ENCODE measurements around the gene TRAF1. TPM values are rescaled to one million over a fixed set of nuclear protein-coding genes. Genes with fewer than 3 reads are reported as not detected.

The TRAF1 gene
- total RNA-seq, 5 donors from 2014 or later (not counting 1 experiment from before 2014, with no cell fraction given), result 67.6 to 170 (median 157) TPM

DNA sequence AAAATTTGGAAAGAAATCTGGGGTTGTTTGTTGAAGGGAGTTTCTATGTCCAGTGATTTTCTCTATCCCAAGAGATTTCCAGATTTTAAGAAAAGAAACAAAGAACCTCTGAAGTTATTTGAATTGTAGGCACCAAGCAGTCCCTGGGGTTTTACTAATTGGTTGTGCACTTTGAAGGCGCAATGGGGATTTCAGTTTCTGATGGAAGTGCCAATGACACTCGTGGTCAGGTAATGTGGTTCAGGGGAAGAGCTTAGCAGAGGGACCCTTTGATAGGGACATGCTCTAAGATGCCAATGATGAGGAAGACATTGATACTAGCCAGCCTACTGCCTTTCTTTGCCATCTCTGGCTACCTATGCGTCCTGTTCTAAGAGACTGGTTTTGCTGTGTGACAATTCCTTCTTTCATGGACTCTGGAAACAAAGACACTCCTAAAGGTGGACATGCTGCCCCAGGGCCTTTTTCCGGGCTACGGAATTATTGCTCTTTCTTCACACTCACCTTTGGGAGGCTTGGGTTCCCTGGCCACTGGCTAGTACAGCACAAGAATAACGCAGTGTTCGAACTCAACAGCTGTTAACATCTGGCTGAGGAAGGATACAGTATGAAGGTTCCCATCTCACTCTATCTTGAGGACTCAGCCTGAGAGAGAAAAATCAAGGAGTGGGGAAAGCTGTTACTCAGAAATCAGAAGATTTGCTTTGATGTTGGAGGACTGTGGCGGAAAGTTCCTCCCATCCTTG, 6.9 kb upstream of the TRAF1 start:
- H3K4me1 ChIP-seq (ENCODE audit: control insufficient read depth in 1 of 2, extremely low read depth in 1 of 2, insufficient read depth in 2 of 2, low read length in 2 of 2), result peaks cover 59 to 77% of the 10 kb centered on the region in 2 experiments
- Mint-ChIP-seq H3K9me3 (no peaks in the 10 kb centered on the region), H3K4me3 (peak overlapping the region in 1 of 3 donors; percentile 34), H3K36me3 (no peaks in the 10 kb centered on the region), H3K27me3 (no peaks in the 10 kb centered on the region), H3K4me1 (peaks cover 76 to 84% (median 79%) of the 10 kb centered on the region in 3 donors), H3K27ac (peak overlapping the region; percentile 100)
- H3K9me3 ChIP-seq, result no peaks in the 10 kb centered on the region
- H3K27ac ChIP-seq (ENCODE audit: low read length), result peak overlapping the region; percentile 99
- 67% methylated on average over 3 of the region's 8 CpGs for WGBS (ENCODE audit: insufficient coverage)
- POLR2A ChIA-PET, result no interaction called here
- CTCF ChIA-PET, result interaction anchor here (0.7 to 2.7 kb wide), 5 partner anchors 16 to 87 kb away, joined by 3 to 31 read pairs (median 4); partner anchors contain the start of gene PHF19 (in 1 of the 2)
- DNase-seq (peak in 1 of 35 experiments; percentile 37), ATAC-seq (replicated peaks in 1 of 4) (no peak)
- H3K4me3 ChIP-seq (ENCODE audit: control insufficient read depth in 1 of 2, extremely low read depth in 1 of 2, low read length in 1 of 2), result no peak overlapping the region
- H3K27me3 ChIP-seq (replicated peaks in 1 of 2; ENCODE audit: control insufficient read depth in 2 of 2, extremely low read depth in 1 of 2, insufficient read depth in 2 of 2, low read length in 1 of 2), result no peaks in the 10 kb centered on the region
- H3K36me3 ChIP-seq (ENCODE audit: control insufficient read depth in 2 of 2, extremely low read depth in 1 of 2, insufficient read depth in 1 of 2, low read length in 1 of 2), result no peaks in the 10 kb centered on the region

- DNase-seq (peak in 1 of 35 experiments; percentile 46), ATAC-seq (replicated peaks in 1 of 4) (peak in 1 of 4 experiments; percentile 0)
- Histone ChIP-seq H3K36me3 (ENCODE audit: control insufficient read depth in 2 of 2, extremely low read depth in 1 of 2, insufficient read depth in 1 of 2, low read length in 1 of 2) (no peaks in the 10 kb centered on the region), H3K4me1 (ENCODE audit: control insufficient read depth in 1 of 2, extremely low read depth in 1 of 2, insufficient read depth in 2 of 2, low read length in 2 of 2) (peaks cover 65 to 87% of the 10 kb centered on the region in 2 experiments), H3K27ac (ENCODE audit: low read length) (peak overlapping the region; percentile 99), H3K9me3 (no peaks in the 10 kb centered on the region), H3K27me3 (replicated peaks in 1 of 2; ENCODE audit: control insufficient read depth in 2 of 2, extremely low read depth in 1 of 2, insufficient read depth in 2 of 2, low read length in 1 of 2) (no peaks in the 10 kb centered on the region), H3K4me3 (ENCODE audit: control insufficient read depth in 1 of 2, extremely low read depth in 1 of 2, low read length in 1 of 2) (peak overlapping the region in 1 of 2 donors; percentile 6)
- Mint-ChIP-seq H3K27me3 (no peaks in the 10 kb centered on the region), H3K9me3 (no peaks in the 10 kb centered on the region), H3K4me1 (peaks cover 87 to 91% (median 90%) of the 10 kb centered on the region in 3 donors), H3K4me3 (peak overlapping the region; percentile 24 to 96 (median 70)), H3K36me3 (no peaks in the 10 kb centered on the region), H3K27ac (peak overlapping the region; percentile 100)
- WGBS (ENCODE audit: insufficient coverage), result 69% methylated on average over 2 of the region's 6 CpGs
- ChIA-PET CTCF (interaction anchor here (0.6 to 2.7 kb wide), 18 partner anchors 9 to 426 kb away, joined by 3 to 31 read pairs (median 6); partner anchors contain the start of gene FBXW2 (in 1 of the 2)), POLR2A (interaction anchor here (0.5 to 1.6 kb wide), 21 partner anchors 9 to 139 kb away, joined by 3 to 31 read pairs (median 4); partner anchors contain the start of gene FBXW2 (in 1 of the 2))
These were observed 5.7 kb upstream of the TRAF1 start for GRCh38 chr9:120932086-120932823.

DNA sequence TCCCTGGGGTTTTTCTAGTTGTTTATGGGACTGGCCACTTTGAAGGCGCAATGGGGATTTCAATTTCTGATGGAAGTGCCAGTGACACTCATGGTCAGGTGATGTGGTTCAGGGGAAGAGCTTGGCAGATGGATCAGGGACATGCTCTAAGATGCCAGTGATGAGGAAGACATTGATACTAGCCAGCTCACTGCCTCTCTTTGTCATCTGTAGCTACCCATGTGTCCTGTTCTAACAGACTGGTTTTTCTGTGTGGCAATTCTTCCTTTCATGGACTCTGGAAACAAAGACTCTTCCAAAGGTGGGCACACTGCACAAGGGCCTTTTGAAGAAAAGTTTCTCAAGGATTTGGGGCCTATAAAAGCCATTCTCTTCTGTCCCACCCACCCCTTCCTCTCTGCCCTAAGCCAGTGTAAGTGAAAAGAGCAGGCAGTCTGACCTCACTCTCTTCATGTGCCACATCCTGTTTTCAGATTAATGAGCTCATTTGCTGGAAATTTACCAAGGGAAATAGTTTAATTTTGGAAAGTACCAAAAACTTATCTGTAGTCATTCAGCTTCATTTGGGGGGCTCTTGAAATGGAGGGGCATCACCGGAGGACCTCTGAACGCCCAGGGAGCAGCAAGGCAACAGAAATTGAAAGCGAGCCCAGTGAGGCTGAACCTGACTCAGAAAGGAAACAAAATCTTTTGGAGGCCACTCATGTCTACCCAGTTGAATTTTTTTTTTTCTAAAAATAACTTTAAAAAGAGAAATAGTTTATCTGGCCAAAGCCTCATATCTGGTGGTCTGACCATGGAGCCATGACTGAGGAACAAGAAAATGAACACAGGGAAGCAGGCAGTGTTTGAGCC, 4.9 kb upstream of the TRAF1 start:
- peaks cover 68 to 87% of the 10 kb centered on the region in 2 experiments for H3K4me1 ChIP-seq (ENCODE audit: control insufficient read depth in 1 of 2, extremely low read depth in 1 of 2, insufficient read depth in 2 of 2, low read length in 2 of 2)
- Mint-ChIP-seq H3K27me3 (no peaks in the 10 kb centered on the region), H3K36me3 (no peaks in the 10 kb centered on the region), H3K9me3 (no peaks in the 10 kb centered on the region), H3K4me1 (peaks cover 87 to 90% (median 90%) of the 10 kb centered on the region in 3 donors), H3K4me3 (peak overlapping the region; percentile 70 to 96 (median 73)), H3K27ac (peak overlapping the region; percentile 100)
- ChIA-PET CTCF (interaction anchor here (0.5 to 2.7 kb wide), 21 partner anchors 9 to 427 kb away, joined by 3 to 31 read pairs (median 5); partner anchors contain the start of gene FBXW2 (in 1 of the 2)), POLR2A (interaction anchor here (0.5 to 1.6 kb wide), 24 partner anchors 8 to 139 kb away, joined by 3 to 31 read pairs (median 4); partner anchors contain the start of gene FBXW2 (in 1 of the 2))
- no peaks in the 10 kb centered on the region for H3K9me3 ChIP-seq
- peak overlapping the region in 1 of 2 donors; percentile 6 for H3K4me3 ChIP-seq (ENCODE audit: control insufficient read depth in 1 of 2, extremely low read depth in 1 of 2, low read length in 1 of 2)
- H3K27me3 ChIP-seq (replicated peaks in 1 of 2; ENCODE audit: control insufficient read depth in 2 of 2, extremely low read depth in 1 of 2, insufficient read depth in 2 of 2, low read length in 1 of 2), result no peaks in the 10 kb centered on the region
- H3K36me3 ChIP-seq (ENCODE audit: control insufficient read depth in 2 of 2, extremely low read depth in 1 of 2, insufficient read depth in 1 of 2, low read length in 1 of 2), result no peaks in the 10 kb centered on the region
- WGBS (ENCODE audit: insufficient coverage), result 0% methylated on average over 3 of the region's 4 CpGs
- peak in 33 of 35 experiments; percentile 38 to 88 (median 62) for DNase-seq
- ATAC-seq (replicated peaks in 1 of 4), result peak; percentile 54 to 70 (median 58)
- H3K27ac ChIP-seq (ENCODE audit: low read length), result peak overlapping the region; percentile 99

GRCh38 chr9:120929229-120929791, 2.7 kb upstream of the TRAF1 start:
- peak overlapping the region; percentile 62 to 81 for H3K4me3 ChIP-seq (ENCODE audit: control insufficient read depth in 1 of 2, extremely low read depth in 1 of 2, low read length in 1 of 2)

DNA sequence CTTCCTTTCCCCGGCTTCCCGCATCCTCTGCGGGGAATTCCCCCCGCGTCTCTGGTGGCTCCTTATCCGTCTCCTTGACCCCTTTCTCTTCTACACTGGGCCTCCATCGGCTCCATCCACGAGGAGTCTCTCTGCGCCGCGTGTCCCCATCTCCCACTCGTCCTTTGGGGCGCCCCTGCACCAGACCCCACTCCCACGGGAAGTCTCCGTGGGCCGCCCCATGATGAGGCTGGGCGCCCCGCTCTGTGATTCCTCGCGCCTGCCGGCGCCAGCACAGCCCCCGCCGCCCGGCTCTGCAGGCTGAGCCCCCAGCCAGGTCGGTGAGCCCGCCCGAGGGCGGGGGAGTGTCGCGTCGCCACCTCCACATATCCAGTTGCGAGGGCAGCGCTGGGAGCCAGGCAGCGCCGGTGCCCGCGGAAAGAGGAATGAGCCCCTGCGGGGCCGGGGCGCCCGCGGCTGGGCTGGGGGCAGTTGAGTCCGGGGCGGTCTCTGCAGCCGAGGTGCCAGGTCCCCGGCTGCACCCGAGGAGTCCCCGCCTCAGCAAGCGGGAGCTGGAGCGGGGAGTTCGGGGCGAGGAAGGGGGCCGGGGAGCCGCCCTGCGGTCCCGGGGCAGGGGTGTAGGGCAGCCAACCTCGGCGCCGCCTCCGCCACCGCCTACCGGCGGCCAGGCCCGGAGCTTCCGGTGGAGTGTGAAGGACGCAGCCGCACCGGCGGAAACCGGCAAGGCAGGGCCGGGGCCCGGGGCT, 2.1 kb upstream of the TRAF1 start:
- H3K4me1 ChIP-seq (ENCODE audit: control insufficient read depth in 1 of 2, extremely low read depth in 1 of 2, insufficient read depth in 2 of 2, low read length in 2 of 2), result peaks cover 54 to 87% of the 10 kb centered on the region in 2 experiments
- H3K27me3 Mint-ChIP-seq, result no peaks in the 10 kb centered on the region
- peaks cover 13% of the 10 kb centered on the region for H3K36me3 Mint-ChIP-seq
- H3K4me3 Mint-ChIP-seq, result peak overlapping the region; percentile 94 to 96 (median 95)
- DNase-seq (peak in 34 of 35 experiments; percentile 50 to 84 (median 69)), ATAC-seq (replicated peaks in 1 of 4) (peak; percentile 53 to 69 (median 66))
- no peaks in the 10 kb centered on the region for H3K9me3 Mint-ChIP-seq
- ChIA-PET POLR2A (interaction anchor here (0.6 to 1.3 kb wide), 4 partner anchors 18 to 80 kb away, joined by 4 to 7 read pairs (median 6); no protein-coding TSS in a partner anchor), CTCF (interaction anchor here (0.6 to 0.8 kb wide), 2 partner anchors 38 to 578 kb away, joined by 5 to 6 read pairs; no protein-coding TSS in a partner anchor)
- H3K36me3 ChIP-seq (ENCODE audit: control insufficient read depth in 2 of 2, extremely low read depth in 1 of 2, insufficient read depth in 1 of 2, low read length in 1 of 2), result peaks cover 0 to 4% of the 10 kb centered on the region in 2 donors
- no peaks in the 10 kb centered on the region for H3K9me3 ChIP-seq
- under 1% methylated on average over 73 of the region's 73 CpGs for WGBS (ENCODE audit: insufficient coverage)
- peak overlapping the region; percentile 99 for H3K27ac ChIP-seq (ENCODE audit: low read length)
- peak overlapping the region; percentile 62 to 81 for H3K4me3 ChIP-seq (ENCODE audit: control insufficient read depth in 1 of 2, extremely low read depth in 1 of 2, low read length in 1 of 2)
- H3K27ac Mint-ChIP-seq, result peak overlapping the region; percentile 98 to 99
- no peaks in the 10 kb centered on the region for H3K27me3 ChIP-seq (replicated peaks in 1 of 2; ENCODE audit: control insufficient read depth in 2 of 2, extremely low read depth in 1 of 2, insufficient read depth in 2 of 2, low read length in 1 of 2)
- peaks cover 89 to 92% (median 90%) of the 10 kb centered on the region in 3 donors for H3K4me1 Mint-ChIP-seq

More at GRCh38 chr9:120929229-120929791, 2.7 kb upstream of the TRAF1 start:
- H3K9me3 ChIP-seq, result no peaks in the 10 kb centered on the region
- H3K27me3 ChIP-seq (replicated peaks in 1 of 2; ENCODE audit: control insufficient read depth in 2 of 2, extremely low read depth in 1 of 2, insufficient read depth in 2 of 2, low read length in 1 of 2), result no peaks in the 10 kb centered on the region
- Mint-ChIP-seq H3K9me3 (no peaks in the 10 kb centered on the region), H3K4me1 (peaks cover 89 to 92% (median 90%) of the 10 kb centered on the region in 3 donors), H3K27me3 (no peaks in the 10 kb centered on the region), H3K27ac (peak overlapping the region; percentile 98), H3K36me3 (peaks cover 7% of the 10 kb centered on the region), H3K4me3 (peak overlapping the region; percentile 74 to 96 (median 77))
- WGBS (ENCODE audit: insufficient coverage), result 2% methylated on average over 19 of the region's 26 CpGs
- ChIA-PET POLR2A (interaction anchor here (0.5 to 1.3 kb wide), 6 partner anchors 19 to 270 kb away, joined by 3 to 7 read pairs (median 4); no protein-coding TSS in a partner anchor), CTCF (interaction anchor here (0.7 to 0.8 kb wide), 4 partner anchors 39 to 165 kb away, joined by 3 to 6 read pairs (median 4); no protein-coding TSS in a partner anchor)
- no peak for DNase-seq
- peaks cover 60 to 87% of the 10 kb centered on the region in 2 experiments for H3K4me1 ChIP-seq (ENCODE audit: control insufficient read depth in 1 of 2, extremely low read depth in 1 of 2, insufficient read depth in 2 of 2, low read length in 2 of 2)
- H3K36me3 ChIP-seq (ENCODE audit: control insufficient read depth in 2 of 2, extremely low read depth in 1 of 2, insufficient read depth in 1 of 2, low read length in 1 of 2), result no peaks in the 10 kb centered on the region
- ATAC-seq (replicated peaks in 1 of 4), result no peak
- H3K27ac ChIP-seq (ENCODE audit: low read length), result peak overlapping the region; percentile 99
